ENCODE measurements around the gene GRIA1. TPM values are rescaled to one million over a fixed set of nuclear protein-coding genes. Genes with fewer than 3 reads are reported as not detected.
"Not testable (repeated sequence)": the region's sequence is repeated elsewhere in the genome, so short reads cannot be mapped to it uniquely, and the experiment has no call there.

The GRIA1 gene
- total RNA-seq, 1 experiment from 2014 or later = not detected

- ATAC-seq = no peak
- Histone ChIP-seq H3K9me3 (ENCODE audit: control insufficient read depth, insufficient read depth, low read depth, low read length) (no peaks in the 10 kb centered on the region), H3K27me3 (ENCODE audit: control insufficient read depth, insufficient read depth, low read length) (no peaks in the 10 kb centered on the region), H3K4me3 (ENCODE audit: low read depth in 2 of 2, low read length in 2 of 2) (no peak overlapping the region), H3K36me3 (ENCODE audit: control insufficient read depth, insufficient read depth, low read length) (no peaks in the 10 kb centered on the region), H3K27ac (ENCODE audit: low read length) (no peak overlapping the region), H3K4me1 (ENCODE audit: control insufficient read depth, insufficient read depth, low read length) (no peaks in the 10 kb centered on the region)
- no peak for DNase-seq (ENCODE audit: low read depth, low spot score)
- intact Hi-C loops (cut with micrococcal nuclease; ENCODE audit: unreplicated experiment) (no loop called here), in situ Hi-C loops (cut with HindIII; ENCODE audit: low pct_unique_long_range_greater_than_20kb, low sequenced_read_pairs) (no loop called here)
- BruUV-seq (replicated peaks) = no TSS peak
- no peak for TF ChIP-seq REST (IDR thresholded peaks at IDR 0.05; ENCODE audit: insufficient read depth in 1 of 2, low read depth in 2 of 2, low read length in 1 of 2)
- no peak for TF ChIP-seq SIN3A (IDR thresholded peaks at IDR 0.05; ENCODE audit: borderline replicate concordance, insufficient read depth, low read depth, low read length)
- no peak for TF ChIP-seq POLR2AphosphoS5 (IDR thresholded peaks at IDR 0.05; ENCODE audit: low read depth, low read length)
- TF ChIP-seq CTCF (IDR thresholded peaks at IDR 0.05) = no peak
- no peak for TF ChIP-seq TCF7L2 (IDR thresholded peaks at IDR 0.05; ENCODE audit: low read depth, low read length)
- ChIA-PET POLR2A (no interaction called here), CTCF (no interaction called here)
Measured at GRCh38 chr5:153860195-153860886, 369.9 kb downstream of the GRIA1 start.

- DNase-seq (ENCODE audit: low read depth, low spot score); H3K9me3 ChIP-seq (ENCODE audit: control insufficient read depth, insufficient read depth, low read depth, low read length); H3K4me3 ChIP-seq (ENCODE audit: low read depth in 2 of 2, low read length in 2 of 2); ATAC-seq; CTCF ChIA-PET; H3K27ac ChIP-seq (ENCODE audit: low read length); BruUV-seq (replicated peaks); POLR2A ChIA-PET; in situ Hi-C loops (cut with HindIII; ENCODE audit: low pct_unique_long_range_greater_than_20kb, low sequenced_read_pairs); H3K27me3 ChIP-seq (ENCODE audit: control insufficient read depth, insufficient read depth, low read length); H3K36me3 ChIP-seq (ENCODE audit: control insufficient read depth, insufficient read depth, low read length); H3K4me1 ChIP-seq (ENCODE audit: control insufficient read depth, insufficient read depth, low read length); intact Hi-C loops (cut with micrococcal nuclease; ENCODE audit: unreplicated experiment): not testable (repeated sequence)
Measured at GRCh38 chr5:153862906-153863305, 372.4 kb downstream of the GRIA1 start.
